RWPE1 (cell line): Measurements from ENCODE around the gene C17orf113.

Experiments used
- CTCF ChIA-PET: fragments of 350-600 bp; sonication (Branson Sonifier 250); formaldehyde crosslinking; extraction: SDS; loops from one replicate; lab custom pipeline; 2021; lab: Yijun Ruan, JAX
- POLR2A ChIA-PET: fragments of 400-600 bp; formaldehyde crosslinking; extraction: SDS; loops from one replicate; lab custom pipeline; 2020; ENCODE audit warnings: antibody characterized with exemption; ENCODE audit not compliant: low non-redundant PET; lab: Yijun Ruan, JAX
- DNase-seq: peaks from one replicate; pipeline ENCODE4 v3.0.0; 2012; ENCODE audit warnings: low spot score
- H3K27ac ChIP-seq: fragments of 450-650 bp; 2 replicates; pipeline ENCODE4 v1.5.1; 2017
- CTCF ChIP-seq: fragments of 450-650 bp; conservative IDR thresholded peaks from 2 replicates; pipeline ENCODE4 v1.5.1; 2017; ENCODE audit warnings: low read depth, mild to moderate bottlenecking

The C17orf113 gene

GRCh38 chr17:42038221-42038973 lies 12.0 kb downstream of the C17orf113 start:
- DNase-seq, result no peak
- peak overlapping the region; percentile 0; the same call in 1 of the 2 replicates for H3K27ac ChIP-seq
- no peak for TF ChIP-seq CTCF
- POLR2A ChIA-PET, result no interaction called here
- CTCF ChIA-PET, result no interaction called here

GRCh38 chr17:42034059-42034458 lies 16.3 kb downstream of the C17orf113 start:
- no peak overlapping the region for H3K27ac ChIP-seq
- ChIA-PET CTCF (interaction anchor here (0.9 to 1.0 kb wide), 2 partner anchors 68 to 84 kb away, joined by 3 read pairs; no protein-coding TSS in a partner anchor), POLR2A (no interaction called here)
- DNase-seq, result no peak
- TF ChIP-seq CTCF, result no peak

GRCh38 chr17:42031584-42031983 lies 18.8 kb downstream of the C17orf113 start:
- no peak overlapping the region for H3K27ac ChIP-seq
- DNase-seq, result no peak
- CTCF ChIA-PET, result no interaction called here
- TF ChIP-seq CTCF, result no peak
- POLR2A ChIA-PET, result no interaction called here

- ChIA-PET CTCF (interaction anchor here (0.6 kb wide), 1 partner anchor 15 kb away, joined by 3 read pairs; no protein-coding TSS in a partner anchor), POLR2A (no interaction called here)
- TF ChIP-seq CTCF, result no peak
These were observed 21.6 kb downstream of the C17orf113 start for GRCh38 chr17:42028791-42029127.

GRCh38 chr17:42027961-42028790 lies 22.2 kb downstream of the C17orf113 start:
- TF ChIP-seq CTCF, result no peak
- POLR2A ChIA-PET, result no interaction called here
- no peak for DNase-seq
- CTCF ChIA-PET, result interaction anchor here (0.6 kb wide), 2 partner anchors 8 to 16 kb away, joined by 3 to 7 read pairs; no protein-coding TSS in a partner anchor
- no peak overlapping the region for H3K27ac ChIP-seq

More at GRCh38 chr17:42028791-42029127, 21.6 kb downstream of the C17orf113 start:
- no peak for DNase-seq
- no peak overlapping the region for H3K27ac ChIP-seq

GRCh38 chr17:42027590-42027889 lies 22.9 kb downstream of the C17orf113 start:
- no peak for TF ChIP-seq CTCF
- DNase-seq, result no peak
- POLR2A ChIA-PET, result interaction anchor here (0.7 kb wide), 1 partner anchor 92 kb away, joined by 4 read pairs; no protein-coding TSS in a partner anchor
- CTCF ChIA-PET, result interaction anchor here (0.6 kb wide), 1 partner anchor 9 kb away, joined by 7 read pairs; no protein-coding TSS in a partner anchor
- no peak overlapping the region for H3K27ac ChIP-seq
